ENCODE data around the gene RILP.

Gene RILP

DNA sequence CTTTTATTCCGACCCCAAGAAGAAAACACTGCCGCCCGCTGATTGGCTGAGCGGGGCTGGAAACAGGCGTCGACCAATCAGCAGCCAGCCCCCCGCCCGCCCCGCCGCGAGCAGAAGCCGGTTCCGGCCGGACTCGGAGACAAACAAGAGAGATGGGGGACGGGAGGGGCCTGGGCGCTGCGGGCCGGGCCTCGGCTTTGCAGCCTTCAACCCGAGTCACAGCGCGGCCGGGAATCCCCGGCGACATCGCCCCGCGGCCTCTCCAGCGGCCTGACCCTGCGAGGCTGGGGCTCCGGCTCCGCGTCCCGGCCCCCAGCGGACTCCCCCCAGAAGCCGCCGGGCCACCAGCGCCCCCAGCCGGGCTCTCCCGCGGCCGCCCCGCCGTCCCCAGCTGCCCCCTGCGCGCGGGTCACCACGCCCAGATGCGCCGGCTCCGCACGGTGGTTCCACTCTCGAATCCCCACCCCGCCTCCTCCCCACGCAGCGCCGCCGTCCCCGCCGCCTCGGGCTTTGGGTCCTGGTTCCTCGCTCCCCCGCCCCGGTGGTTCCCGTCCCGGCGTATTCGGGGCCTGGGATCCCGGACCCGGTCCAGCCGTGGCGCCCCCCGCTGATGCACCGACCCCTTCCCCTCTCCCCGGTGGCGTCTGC is 20.7 kb downstream of the RILP start:
- ATAC-seq, result peak; percentile 87
- TF ChIP-seq TOX (CRISPR knock-in tag; IDR thresholded peaks at IDR 0.05; ENCODE audit: borderline replicate concordance), result no peak
- no peak for TF ChIP-seq ARNTL (CRISPR knock-in tag; IDR thresholded peaks at IDR 0.05; ENCODE audit: borderline replicate concordance, low read depth)
- TF ChIP-seq GLIS3 (CRISPR knock-in tag; IDR thresholded peaks at IDR 0.05), result no peak

- ATAC-seq, result peak; percentile 91
- no peak for TF ChIP-seq ISL1 (CRISPR knock-in tag; IDR thresholded peaks at IDR 0.05)
- TF ChIP-seq OSR1 (CRISPR knock-in tag; IDR thresholded peaks at IDR 0.05), result no peak
- no peak for TF ChIP-seq ZFP3 (CRISPR knock-in tag; IDR thresholded peaks at IDR 0.05)
- no peak for TF ChIP-seq ZNF70 (CRISPR knock-in tag; IDR thresholded peaks at IDR 0.05)
- TF ChIP-seq TOX (CRISPR knock-in tag; IDR thresholded peaks at IDR 0.05; ENCODE audit: borderline replicate concordance), result no peak
- TF ChIP-seq CSRNP3 (CRISPR knock-in tag; IDR thresholded peaks at IDR 0.05), result no peak
- TF ChIP-seq TSHZ2 (CRISPR knock-in tag; IDR thresholded peaks at IDR 0.05), result 0 out of 2 replicates have a peak, but pooled peaks have one; percentile 25
- TF ChIP-seq SNAI2 (CRISPR knock-in tag; IDR thresholded peaks at IDR 0.05), result peak; percentile 91; the same call in 1 of the 2 replicates
- no peak for TF ChIP-seq CSDC2 (CRISPR knock-in tag; IDR thresholded peaks at IDR 0.05)
- TF ChIP-seq, protein P1, sequence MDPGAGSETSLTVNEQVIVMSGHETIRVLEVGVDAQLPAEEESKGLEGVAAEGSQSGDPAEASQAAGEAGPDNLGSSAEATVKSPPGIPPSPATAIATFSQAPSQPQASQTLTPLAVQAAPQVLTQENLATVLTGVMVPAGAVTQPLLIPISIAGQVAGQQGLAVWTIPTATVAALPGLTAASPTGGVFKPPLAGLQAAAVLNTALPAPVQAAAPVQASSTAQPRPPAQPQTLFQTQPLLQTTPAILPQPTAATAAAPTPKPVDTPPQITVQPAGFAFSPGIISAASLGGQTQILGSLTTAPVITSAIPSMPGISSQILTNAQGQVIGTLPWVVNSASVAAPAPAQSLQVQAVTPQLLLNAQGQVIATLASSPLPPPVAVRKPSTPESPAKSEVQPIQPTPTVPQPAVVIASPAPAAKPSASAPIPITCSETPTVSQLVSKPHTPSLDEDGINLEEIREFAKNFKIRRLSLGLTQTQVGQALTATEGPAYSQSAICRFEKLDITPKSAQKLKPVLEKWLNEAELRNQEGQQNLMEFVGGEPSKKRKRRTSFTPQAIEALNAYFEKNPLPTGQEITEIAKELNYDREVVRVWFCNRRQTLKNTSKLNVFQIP (CRISPR knock-in tag; IDR thresholded peaks at IDR 0.05; ENCODE audit: borderline replicate concordance, low read depth), result no peak
Measured at GRCh38 chr17:1627982-1628855, 21.4 kb downstream of the RILP start, which contains the start of gene SLC43A2. Gene SLC43A2, minus strand, starts transcription at chr17:1628834. Its CDS starts 960 bp downstream, at chr17:1627874.

DNA sequence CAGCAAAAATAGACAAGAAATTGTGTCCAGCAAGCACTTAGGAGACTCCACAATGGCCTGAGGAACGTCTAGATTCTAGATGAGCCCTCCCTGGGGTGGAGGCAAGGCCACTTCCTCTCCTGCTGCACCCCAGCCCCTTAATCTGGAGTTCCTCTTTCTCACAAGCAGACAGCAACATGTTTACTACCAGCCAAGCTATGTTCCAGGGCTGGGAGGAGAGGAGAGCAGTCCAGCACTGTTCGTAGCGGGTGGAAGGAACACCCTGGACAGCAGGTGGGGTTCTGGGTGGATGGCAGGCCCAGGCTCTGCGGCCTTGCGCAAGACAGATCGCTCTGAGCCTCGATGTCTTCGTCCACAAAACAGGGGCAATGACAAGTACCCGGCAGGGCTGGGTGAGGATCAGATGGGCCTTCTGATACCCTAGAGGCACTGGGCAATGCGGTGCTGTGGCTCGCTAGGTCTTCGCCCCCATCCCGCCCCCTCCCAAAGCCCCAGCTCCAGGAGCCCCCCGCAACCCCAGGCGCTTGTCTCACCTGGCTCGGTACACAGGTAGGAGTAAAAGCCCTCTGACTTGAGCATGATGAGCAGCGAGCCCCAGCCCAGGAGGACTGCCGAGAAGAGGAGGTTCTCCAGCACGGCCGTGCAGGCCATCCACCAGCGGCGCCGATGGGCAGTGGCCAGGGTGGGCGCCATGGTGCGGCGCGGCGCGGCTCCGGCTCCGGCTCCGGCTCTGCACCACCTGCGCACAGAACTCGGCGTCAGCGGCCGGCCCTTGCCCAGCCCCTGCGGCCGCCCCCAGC is 22.3 kb downstream of the RILP start:
- no peak for ATAC-seq

More for the DNA sequence above, 22.3 kb downstream of the RILP start:
- TF ChIP-seq CSDC2 (CRISPR knock-in tag; IDR thresholded peaks at IDR 0.05), result no peak
- TF ChIP-seq BACH2 (CRISPR knock-in tag; IDR thresholded peaks at IDR 0.05; ENCODE audit: borderline replicate concordance), result no peak
- no peak for TF ChIP-seq CREB5 (CRISPR knock-in tag; IDR thresholded peaks at IDR 0.05; ENCODE audit: low read depth)
- no peak for TF ChIP-seq TSHZ2 (CRISPR knock-in tag; IDR thresholded peaks at IDR 0.05)
- no peak for TF ChIP-seq ARNTL (CRISPR knock-in tag; IDR thresholded peaks at IDR 0.05; ENCODE audit: borderline replicate concordance, low read depth)
- TF ChIP-seq, protein P1 (CRISPR knock-in tag; IDR thresholded peaks at IDR 0.05; ENCODE audit: borderline replicate concordance, low read depth), result no peak
- no peak for TF ChIP-seq ZFP30 (CRISPR knock-in tag; IDR thresholded peaks at IDR 0.05)
- no peak for TF ChIP-seq ZFP3 (CRISPR knock-in tag; IDR thresholded peaks at IDR 0.05)

Measured in SK-N-SH treated with all-trans-retinoic acid at 6 μM for 48 hours (cell line).